T47D (cell line): Measurements from ENCODE around the gene ASB5.
"Not testable (repeated sequence)": the region's sequence is repeated elsewhere in the genome, so short reads cannot be mapped to it uniquely, and the experiment has no call there.

Experiments used
- DNase-seq, 2 experiments: peaks; one replicate each; pipeline versions ENCODE4 v3.0.0 to v3.0.0-alpha.2; 2011 to 2012; ENCODE audit warnings: low read depth in 1 of 2, low spot score in 1 of 2
- JUND ChIP-seq: IDR thresholded peaks from 2 replicates; pipeline ENCODE4 v1.6.1; 2012; ENCODE audit warnings: low read depth
- in situ Hi-C: cut with HindIII; loops from 2 replicates; pipeline ENCODE4 v1.10.0; 2016; ENCODE audit warnings: low sequenced_read_pairs, low pct_unique_long_range_greater_than_20kb

ASB5 gene

DNA sequence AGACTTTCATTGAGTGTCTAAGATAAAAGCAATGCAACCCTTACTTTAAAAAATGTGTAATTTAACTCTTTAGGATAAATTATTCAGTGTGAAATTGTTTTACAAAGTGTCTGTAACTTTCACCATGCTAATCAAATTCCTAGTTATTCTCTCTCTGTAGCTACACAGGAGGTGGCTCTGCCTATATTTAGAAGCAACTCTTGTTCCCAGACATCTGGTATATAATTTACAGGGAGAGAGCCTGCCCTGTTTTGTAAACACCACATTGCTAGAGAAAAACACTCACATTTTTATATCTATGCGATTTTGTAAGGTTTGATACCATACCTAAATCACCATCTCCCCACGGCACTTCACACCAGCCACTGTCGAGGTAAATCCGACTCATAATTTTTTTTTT lies 38.2 kb downstream of the ASB5 start:
- in situ Hi-C loops, result no loop called here
- TF ChIP-seq JUND, result no peak
- DNase-seq, result no peak

DNA sequence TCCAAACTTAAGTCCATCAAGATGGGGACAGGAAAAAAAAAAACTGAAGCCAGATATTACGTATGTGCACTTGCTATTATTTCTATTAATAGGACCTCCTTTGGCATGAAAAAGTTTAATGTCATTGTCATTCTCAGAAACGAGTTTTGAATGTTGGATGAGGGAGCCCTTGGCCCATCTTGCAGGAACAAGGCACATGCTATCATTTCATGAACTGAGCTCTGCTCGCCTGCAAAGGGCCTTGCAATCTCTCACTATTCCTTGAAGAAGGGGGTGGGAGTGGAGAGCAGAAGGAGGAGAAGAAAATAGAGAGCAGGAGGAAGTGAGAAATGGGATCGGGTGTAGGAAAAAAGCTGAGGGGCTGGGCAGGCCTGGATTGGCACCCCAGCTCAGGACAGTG lies 39.4 kb downstream of the ASB5 start:
- no peak for TF ChIP-seq JUND
- DNase-seq, result no peak
- in situ Hi-C loops, result no loop called here

DNA sequence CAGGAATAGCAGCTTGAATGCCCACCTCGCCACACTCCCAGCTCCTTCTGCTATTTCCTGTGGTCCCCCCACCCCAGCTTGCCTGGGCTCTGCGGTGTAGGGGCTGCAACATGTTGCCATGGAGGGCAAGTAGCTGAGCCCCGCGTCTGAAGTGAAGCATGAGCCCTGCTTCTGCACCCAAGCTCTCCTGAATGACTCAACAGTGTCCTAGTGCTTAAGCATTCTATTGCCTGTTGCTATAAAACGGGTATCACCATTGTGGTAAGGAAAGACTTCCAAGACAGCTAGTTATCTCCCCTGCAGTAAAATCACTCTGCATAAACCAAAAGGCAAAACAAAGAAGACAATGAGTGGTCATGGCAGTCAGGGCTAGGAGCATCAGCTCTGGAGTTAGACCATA lies 42.3 kb downstream of the ASB5 start:
- in situ Hi-C loops, result no loop called here
- TF ChIP-seq JUND, result no peak
- DNase-seq, result no peak

DNA sequence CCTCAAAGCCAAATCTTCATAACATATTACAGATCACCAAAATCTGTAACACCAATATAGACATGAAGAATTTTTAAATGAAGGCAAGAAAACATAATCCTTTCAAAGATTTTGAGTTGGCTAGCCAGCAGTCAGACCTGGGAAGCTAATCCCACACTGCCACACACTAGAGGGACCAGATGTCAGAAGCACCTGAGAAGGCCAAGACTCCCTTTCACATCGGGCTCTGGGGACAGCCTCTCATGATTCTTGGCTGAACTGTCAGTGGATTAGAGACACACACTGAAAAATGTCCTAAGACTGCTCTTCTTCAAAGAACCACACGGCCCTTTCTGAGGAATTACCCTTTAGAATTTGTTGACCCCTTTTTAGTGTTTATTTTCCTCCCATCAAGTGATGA lies 45.5 kb downstream of the ASB5 start:
- DNase-seq, result no peak
- no peak for TF ChIP-seq JUND
- in situ Hi-C loops, result no loop called here

DNA sequence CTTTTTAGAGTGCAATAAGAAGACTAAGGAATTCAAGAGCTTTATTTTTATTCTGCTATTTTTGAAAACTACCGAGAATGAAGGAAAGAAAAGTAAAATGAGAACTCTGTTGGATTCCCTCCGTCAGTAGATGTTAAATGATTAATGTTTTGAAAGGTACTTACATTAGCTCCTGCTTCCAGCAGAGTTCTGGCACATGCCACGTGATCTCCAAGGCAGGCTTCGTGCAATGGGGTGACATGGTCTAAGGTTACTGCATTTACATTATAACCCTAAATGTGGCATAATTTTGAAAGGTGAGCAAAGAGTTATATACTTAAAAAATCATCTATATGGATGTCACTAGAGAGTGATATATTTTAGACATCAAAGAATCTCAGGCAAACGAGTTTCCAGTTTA lies 46.9 kb downstream of the ASB5 start:
- DNase-seq, result peak in 1 of 2 experiments; percentile 5
- in situ Hi-C loops, result no loop called here
- TF ChIP-seq JUND, result no peak

DNA sequence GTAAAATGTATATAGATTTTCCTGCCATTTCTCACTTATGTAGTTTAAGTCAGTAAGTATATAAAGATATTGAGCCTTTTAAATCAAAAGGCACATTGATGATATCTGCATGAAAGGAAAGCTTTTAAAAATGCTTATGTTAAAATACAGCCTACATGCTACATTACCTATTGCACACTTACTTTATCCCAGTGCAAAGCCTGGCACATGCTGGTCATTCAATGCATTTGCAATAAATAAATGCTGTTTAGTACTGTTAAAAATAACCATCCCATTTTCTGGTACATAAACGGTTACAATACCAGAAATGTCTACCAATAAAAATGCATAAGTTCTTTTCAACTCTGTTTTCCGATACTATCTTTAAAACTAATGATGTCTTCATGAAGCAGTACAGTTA lies 51.5 kb downstream of the ASB5 start:
- TF ChIP-seq JUND, result no peak
- in situ Hi-C loops, result no loop called here
- peak in 1 of 2 experiments; percentile 4 for DNase-seq

DNA sequence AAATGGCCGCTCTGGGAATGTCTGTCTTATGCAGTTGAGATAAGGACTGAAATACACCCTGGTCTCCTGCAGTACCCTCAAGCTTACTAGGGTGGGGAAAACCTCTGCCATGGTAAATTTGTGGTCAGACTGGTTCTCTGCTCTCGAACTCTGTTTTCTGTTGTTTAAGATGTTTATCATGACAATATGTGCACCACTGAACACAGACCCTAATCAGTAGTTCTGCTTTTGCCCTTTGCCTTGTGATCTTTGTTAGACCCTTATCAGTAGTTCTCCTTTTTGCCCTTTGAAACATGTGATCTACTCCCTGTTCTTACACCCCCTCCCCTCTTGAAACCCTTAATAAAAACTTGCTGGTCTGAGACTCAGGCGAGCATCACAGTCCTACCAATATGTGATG lies 56.7 kb downstream of the ASB5 start:
- DNase-seq, in situ Hi-C loops: not testable (repeated sequence)

DNA sequence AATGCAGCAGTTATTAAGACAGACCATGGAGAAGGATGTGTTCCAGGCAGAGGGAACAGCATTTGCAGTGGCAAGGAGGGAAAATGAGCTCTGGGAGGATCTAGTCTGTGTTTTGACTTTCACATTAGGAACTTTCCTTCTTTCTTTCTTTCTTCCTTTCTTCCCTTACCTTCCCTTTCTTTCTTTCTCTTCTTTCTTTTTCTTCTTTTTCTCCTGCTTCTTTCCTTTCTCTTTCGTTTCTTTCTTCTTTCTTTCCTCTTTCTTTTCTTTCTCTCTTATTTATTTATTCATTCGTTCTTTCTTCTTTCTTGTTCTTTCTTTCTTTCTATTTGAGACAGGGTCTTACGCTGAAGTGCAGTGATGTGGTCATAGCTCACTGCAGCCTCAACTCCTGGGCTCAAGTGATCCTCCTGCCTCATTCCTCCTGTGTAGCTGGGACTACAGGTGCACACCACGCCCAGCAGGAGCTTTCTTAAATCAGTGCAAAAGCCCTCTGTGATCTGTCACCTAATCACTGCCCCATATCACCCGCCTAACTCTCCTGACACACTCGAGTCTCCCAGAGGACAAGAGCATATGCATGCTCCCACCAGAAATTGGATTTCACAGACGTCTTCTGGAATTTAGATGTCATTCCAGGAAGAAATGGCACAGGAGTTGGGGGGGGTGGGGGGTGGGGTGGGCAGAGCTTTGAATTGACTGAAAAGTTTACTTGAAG lies 58.3 kb downstream of the ASB5 start:
- no peak for DNase-seq
- no peak for TF ChIP-seq JUND
- in situ Hi-C loops, result no loop called here

DNA sequence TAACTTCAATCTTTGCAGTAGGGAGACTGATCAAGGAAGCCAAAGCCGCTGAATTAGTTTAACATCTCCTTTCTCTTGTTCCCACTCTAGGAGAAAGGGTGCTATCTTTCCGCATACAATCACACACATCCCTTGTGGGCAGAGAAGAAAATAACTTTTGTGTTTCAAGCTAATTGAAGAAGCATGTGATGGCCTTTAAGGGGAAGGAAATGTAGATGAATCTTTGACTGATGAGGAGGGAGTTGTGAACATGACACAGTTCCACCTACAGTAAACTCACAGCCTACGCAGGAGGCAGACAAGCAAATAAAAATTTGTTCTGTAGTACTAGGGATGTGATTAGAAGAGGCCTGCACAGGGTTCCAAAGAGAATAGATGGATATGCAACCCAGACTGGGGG lies 58.9 kb downstream of the ASB5 start:
- in situ Hi-C loops, result no loop called here
- no peak for TF ChIP-seq JUND
- no peak for DNase-seq

DNA sequence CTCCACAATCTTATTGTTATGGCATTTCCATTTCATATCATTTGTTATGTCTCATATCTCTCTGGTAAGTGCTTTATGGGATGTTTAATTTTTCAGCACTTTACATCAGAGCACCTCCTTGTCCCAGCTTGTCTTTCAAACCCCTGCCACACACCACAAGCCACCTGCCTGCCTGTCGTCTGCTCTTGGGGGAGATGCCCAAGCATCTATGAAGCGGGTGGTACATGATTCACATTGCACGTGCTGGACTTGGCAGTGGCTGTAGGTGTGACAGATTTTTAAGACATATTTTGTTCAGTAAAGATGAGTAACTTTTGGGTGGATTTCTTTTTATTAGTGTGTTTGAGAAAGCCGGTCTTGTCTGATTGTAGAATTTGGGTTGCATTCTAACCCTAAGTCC lies 59.5 kb downstream of the ASB5 start:
- in situ Hi-C loops, result no loop called here
- no peak for TF ChIP-seq JUND

DNA sequence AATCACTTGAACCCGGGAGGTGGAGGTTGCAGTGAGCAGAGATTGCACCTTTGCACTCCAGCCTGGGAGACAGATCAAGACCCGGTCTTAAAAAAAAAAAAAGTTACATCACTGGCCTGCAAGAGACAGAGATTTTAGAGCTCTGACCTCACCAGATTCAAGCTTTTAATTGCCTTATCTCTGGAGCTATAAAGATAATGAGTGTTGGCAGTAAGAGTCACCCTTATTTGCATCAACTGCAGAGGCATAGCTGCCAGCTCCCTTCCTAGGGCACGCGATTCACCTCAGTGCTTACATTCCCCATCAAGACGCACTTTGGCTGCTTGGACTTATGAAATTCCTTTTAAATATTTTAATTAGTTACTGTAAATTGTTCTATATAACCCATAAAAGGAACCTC lies 61.2 kb downstream of the ASB5 start:
- no peak for TF ChIP-seq JUND
- in situ Hi-C loops, result no loop called here
- DNase-seq, result no peak

More for the DNA sequence above, 59.5 kb downstream of the ASB5 start:
- DNase-seq, result no peak

DNA sequence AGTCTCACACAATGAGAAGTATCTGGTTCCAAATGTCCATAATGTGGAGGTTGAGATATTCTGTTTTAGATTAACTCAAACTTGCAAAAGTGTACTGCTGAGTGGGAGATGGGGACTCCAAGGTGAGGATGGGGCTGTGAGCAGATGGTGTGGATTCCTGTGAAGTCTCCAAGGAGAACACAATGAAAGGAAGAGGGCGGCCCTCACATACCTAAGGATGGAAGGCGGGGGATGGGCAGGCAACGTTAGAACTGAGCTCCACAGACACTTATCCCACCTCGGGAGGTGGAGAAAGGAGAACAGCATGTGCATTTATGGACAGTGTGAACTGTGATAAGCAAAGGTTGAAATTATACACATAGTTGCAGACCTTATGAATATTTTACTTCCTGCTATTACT lies 63.7 kb downstream of the ASB5 start:
- no peak for DNase-seq
- in situ Hi-C loops, result no loop called here
- TF ChIP-seq JUND, result no peak

DNA sequence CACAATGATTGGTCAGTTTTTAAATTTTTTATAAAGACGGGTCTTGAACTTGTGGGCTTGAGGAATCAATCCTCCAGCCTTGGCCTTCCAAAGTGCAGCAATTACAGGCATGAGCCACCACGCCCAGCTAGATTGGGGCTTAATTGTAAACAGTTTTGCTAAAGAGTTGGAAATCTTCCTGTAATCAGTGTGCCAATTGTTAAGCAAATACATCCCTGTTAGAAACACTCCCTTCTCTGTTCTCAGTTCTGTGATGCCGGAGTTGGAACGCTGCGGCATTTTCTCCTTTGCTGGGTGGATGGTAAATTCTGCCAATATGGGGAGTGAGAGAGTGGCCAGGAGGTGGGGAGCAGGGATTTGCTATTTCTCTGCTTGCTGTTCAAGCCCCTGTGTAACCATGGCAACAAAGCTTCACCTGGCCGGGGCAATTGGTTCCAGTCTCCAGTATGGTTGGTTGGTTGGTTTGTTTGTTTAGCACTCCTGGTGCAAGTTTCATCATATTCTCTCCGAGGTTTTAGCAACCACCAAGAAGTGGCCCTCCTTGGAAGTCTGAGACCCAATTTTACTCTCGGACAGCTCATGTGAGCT lies 70.6 kb downstream of the ASB5 start:
- no peak for DNase-seq
- no peak for TF ChIP-seq JUND
- in situ Hi-C loops, result no loop called here
